Measurements from ENCODE around the gene PARVA. TPM values are rescaled to one million over a fixed set of nuclear protein-coding genes. Genes with fewer than 3 reads are reported as not detected.

The PARVA gene
- total RNA-seq, 1 experiment from 2014 or later = 36.7 TPM

GRCh38 chr11:12330485-12331231, 46.7 kb upstream of the PARVA start:
- no TSS peak for BruUV-seq (replicated peaks)
- H3K4me3 Mint-ChIP-seq (ENCODE audit: unreplicated experiment) = no peak overlapping the region

GRCh38 chr11:12331239-12331874, 46.0 kb upstream of the PARVA start:
- no peak overlapping the region for H3K27ac Mint-ChIP-seq (ENCODE audit: low read depth, unreplicated experiment)
- intact Hi-C loops (cut with micrococcal nuclease) = loop anchor here (1.0 to 5.0 kb wide), 8 partner anchors 44 to 876 kb away; partner anchors contain the start of gene TEAD1

More at GRCh38 chr11:12330485-12331231, 46.7 kb upstream of the PARVA start:
- no peak for TF ChIP-seq CTCF (IDR thresholded peaks at IDR 0.05; ENCODE audit: unreplicated experiment)
- Mint-ChIP-seq H3K9me3 (ENCODE audit: unreplicated experiment) (no peaks in the 10 kb centered on the region), H3K4me1 (ENCODE audit: insufficient read depth, unreplicated experiment) (peaks cover 4% of the 10 kb centered on the region), H3K36me3 (ENCODE audit: insufficient read depth, unreplicated experiment) (no peaks in the 10 kb centered on the region), H3K27ac (ENCODE audit: low read depth, unreplicated experiment) (peak overlapping the region; percentile 87), H3K27me3 (ENCODE audit: insufficient read depth, unreplicated experiment) (no peaks in the 10 kb centered on the region)
- intact Hi-C loops (cut with micrococcal nuclease) = loop anchor here (1.0 to 5.0 kb wide), 8 partner anchors 43 to 877 kb away; partner anchors contain the start of gene TEAD1
- POLR2A ChIA-PET = interaction anchor here (0.5 to 1.9 kb wide), 9 partner anchors 155 to 846 kb away, joined by 3 to 6 read pairs (median 4); partner anchors contain the start of gene TEAD1
- peak; percentile 6 for DNase-seq (ENCODE audit: unreplicated experiment)
- CTCF ChIA-PET = interaction anchor here (0.6 to 4.4 kb wide), 77 partner anchors 9 to 1322 kb away, joined by 3 to 44 read pairs (median 4); partner anchors contain the start of gene TEAD1

GRCh38 chr11:12343526-12343925, 33.8 kb upstream of the PARVA start:
- POLR2A ChIA-PET = no interaction called here
- no TSS peak for BruUV-seq (replicated peaks)
- Mint-ChIP-seq H3K9me3 (ENCODE audit: unreplicated experiment) (peaks cover 7% of the 10 kb centered on the region), H3K27ac (ENCODE audit: low read depth, unreplicated experiment) (no peak overlapping the region), H3K27me3 (ENCODE audit: insufficient read depth, unreplicated experiment) (no peaks in the 10 kb centered on the region), H3K4me1 (ENCODE audit: insufficient read depth, unreplicated experiment) (no peaks in the 10 kb centered on the region), H3K36me3 (ENCODE audit: insufficient read depth, unreplicated experiment) (no peaks in the 10 kb centered on the region), H3K4me3 (ENCODE audit: unreplicated experiment) (no peak overlapping the region)
- intact Hi-C loops (cut with micrococcal nuclease) = no loop called here
- no peak for DNase-seq (ENCODE audit: unreplicated experiment)
- CTCF ChIA-PET = no interaction called here
- TF ChIP-seq CTCF (IDR thresholded peaks at IDR 0.05; ENCODE audit: unreplicated experiment) = no peak

More at GRCh38 chr11:12331239-12331874, 46.0 kb upstream of the PARVA start:
- peaks cover 4% of the 10 kb centered on the region for H3K4me1 Mint-ChIP-seq (ENCODE audit: insufficient read depth, unreplicated experiment)
- H3K27me3 Mint-ChIP-seq (ENCODE audit: insufficient read depth, unreplicated experiment) = no peaks in the 10 kb centered on the region
- TF ChIP-seq CTCF (IDR thresholded peaks at IDR 0.05; ENCODE audit: unreplicated experiment) = peak; percentile 89
- ChIA-PET POLR2A (interaction anchor here (0.5 to 1.9 kb wide), 9 partner anchors 155 to 758 kb away, joined by 3 to 6 read pairs (median 4); partner anchors contain the start of gene TEAD1), CTCF (interaction anchor here (0.6 to 4.4 kb wide), 72 partner anchors 8 to 1323 kb away, joined by 3 to 44 read pairs (median 4); partner anchors contain the start of gene TEAD1)
- no peak overlapping the region for H3K4me3 Mint-ChIP-seq (ENCODE audit: unreplicated experiment)
- no peaks in the 10 kb centered on the region for H3K36me3 Mint-ChIP-seq (ENCODE audit: insufficient read depth, unreplicated experiment)
- no TSS peak for BruUV-seq (replicated peaks)
- DNase-seq (ENCODE audit: unreplicated experiment) = peak; percentile 90
- H3K9me3 Mint-ChIP-seq (ENCODE audit: unreplicated experiment) = no peaks in the 10 kb centered on the region

GRCh38 chr11:12353534-12353933, 23.8 kb upstream of the PARVA start:
- H3K4me3 Mint-ChIP-seq (ENCODE audit: unreplicated experiment) = no peak overlapping the region
- no peak for DNase-seq (ENCODE audit: unreplicated experiment)
- no peaks in the 10 kb centered on the region for H3K9me3 Mint-ChIP-seq (ENCODE audit: unreplicated experiment)
- intact Hi-C loops (cut with micrococcal nuclease) = no loop called here
- H3K27me3 Mint-ChIP-seq (ENCODE audit: insufficient read depth, unreplicated experiment) = no peaks in the 10 kb centered on the region
- H3K36me3 Mint-ChIP-seq (ENCODE audit: insufficient read depth, unreplicated experiment) = no peaks in the 10 kb centered on the region
- POLR2A ChIA-PET = no interaction called here
- no peak for TF ChIP-seq CTCF (IDR thresholded peaks at IDR 0.05; ENCODE audit: unreplicated experiment)
- H3K27ac Mint-ChIP-seq (ENCODE audit: low read depth, unreplicated experiment) = peak overlapping the region; percentile 24
- no peaks in the 10 kb centered on the region for H3K4me1 Mint-ChIP-seq (ENCODE audit: insufficient read depth, unreplicated experiment)
- CTCF ChIA-PET = interaction anchor here (0.7 kb wide), 1 partner anchor 55 kb away, joined by 3 read pairs; no protein-coding TSS in a partner anchor
- BruUV-seq (replicated peaks) = no TSS peak

Data from MCF 10A (cell line).